Stimulated activated CD8-positive, alpha-beta memory T cell treated with anti-CD3 and anti-CD28 coated beads, Interleukin-12 subunit alpha, Interleukin-12 subunit beta, amount 100 ng/mL, for 24 hours (primary cell): ENCODE data around the gene RNGTT.

Experiments
- DNase-seq: peaks from one replicate; pipeline ENCODE4 v3.0.0-alpha.2; 2020; ENCODE audit errors: extremely low read depth

Gene RNGTT

DNA sequence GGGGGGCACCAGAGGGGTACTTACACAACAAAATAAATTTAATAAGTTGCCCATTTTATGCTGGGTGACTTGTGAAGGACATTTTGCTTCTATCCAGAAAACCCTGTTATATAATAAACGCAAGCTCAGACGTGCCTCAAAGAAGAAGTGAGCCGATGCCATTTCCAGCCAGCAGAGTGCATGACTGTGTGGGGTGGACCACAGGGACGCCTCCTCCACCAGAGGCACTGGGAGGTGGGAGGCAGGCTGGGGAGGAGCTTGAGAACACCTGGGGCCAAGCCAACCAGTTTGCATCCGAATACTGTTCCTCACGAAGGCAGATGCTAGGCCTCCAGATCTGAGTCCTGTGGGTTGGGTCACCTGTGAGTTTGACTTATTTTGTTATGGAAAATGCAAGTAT lies 363.8 kb downstream of the RNGTT start:
- no peak for DNase-seq

DNA sequence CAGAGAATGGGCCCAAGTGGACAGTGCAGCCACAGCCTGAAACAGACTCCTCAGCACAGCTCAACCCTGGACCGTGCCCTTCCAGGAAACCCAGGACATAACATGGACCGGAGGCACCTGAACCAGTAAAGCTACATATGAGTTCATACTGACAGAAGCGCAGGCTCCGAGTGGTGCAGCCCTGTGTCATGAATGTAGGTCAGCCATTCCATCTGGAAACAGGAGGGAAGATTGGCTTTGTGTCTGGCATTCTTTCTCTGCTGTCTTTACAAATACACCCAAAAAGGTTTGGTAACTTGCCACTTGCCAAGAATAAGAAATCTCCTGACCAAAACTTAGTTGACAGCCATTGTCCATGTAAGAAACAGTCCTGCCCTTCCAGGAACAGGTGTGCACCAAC lies 366.6 kb downstream of the RNGTT start:
- DNase-seq: no peak

DNA sequence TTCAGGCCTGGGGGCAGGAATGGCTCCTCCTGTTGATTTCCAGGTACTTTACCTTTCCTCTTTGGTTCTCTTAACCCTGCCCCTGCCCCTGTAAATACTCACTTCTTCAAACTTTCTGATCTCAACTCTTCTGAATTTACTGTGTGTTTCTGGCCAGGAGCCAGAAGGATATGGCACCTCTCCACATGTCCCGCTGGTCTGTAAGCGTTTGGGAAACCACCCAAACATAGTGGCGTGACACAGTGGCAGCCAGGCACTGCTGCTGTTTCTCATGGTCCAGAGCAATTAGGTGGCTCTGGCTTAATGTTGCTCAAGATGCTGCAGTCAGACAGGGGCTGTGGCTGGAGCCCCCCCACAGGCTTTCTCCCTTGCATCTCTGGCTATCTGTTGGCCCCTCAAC lies 374.5 kb downstream of the RNGTT start:
- no peak for DNase-seq

DNA sequence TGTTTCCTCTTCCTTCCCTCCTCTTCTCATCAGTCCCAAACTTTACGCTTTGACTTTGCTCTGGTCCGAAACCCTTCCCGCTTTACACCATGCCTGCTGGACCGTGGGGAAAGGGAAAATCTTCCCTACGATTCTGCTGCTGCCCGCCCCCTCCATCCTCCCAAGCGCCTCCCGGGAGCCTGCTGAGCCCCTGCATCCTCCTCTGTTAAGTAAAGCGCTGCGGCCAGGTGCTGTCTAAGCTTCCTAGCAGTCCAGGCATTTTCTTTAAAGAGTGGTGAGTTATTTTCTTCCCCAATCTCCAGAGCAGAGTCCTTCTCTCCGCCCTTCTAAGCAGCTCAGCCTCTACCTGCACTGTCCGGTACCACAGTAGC lies 376.3 kb downstream of the RNGTT start:
- DNase-seq: no peak

DNA sequence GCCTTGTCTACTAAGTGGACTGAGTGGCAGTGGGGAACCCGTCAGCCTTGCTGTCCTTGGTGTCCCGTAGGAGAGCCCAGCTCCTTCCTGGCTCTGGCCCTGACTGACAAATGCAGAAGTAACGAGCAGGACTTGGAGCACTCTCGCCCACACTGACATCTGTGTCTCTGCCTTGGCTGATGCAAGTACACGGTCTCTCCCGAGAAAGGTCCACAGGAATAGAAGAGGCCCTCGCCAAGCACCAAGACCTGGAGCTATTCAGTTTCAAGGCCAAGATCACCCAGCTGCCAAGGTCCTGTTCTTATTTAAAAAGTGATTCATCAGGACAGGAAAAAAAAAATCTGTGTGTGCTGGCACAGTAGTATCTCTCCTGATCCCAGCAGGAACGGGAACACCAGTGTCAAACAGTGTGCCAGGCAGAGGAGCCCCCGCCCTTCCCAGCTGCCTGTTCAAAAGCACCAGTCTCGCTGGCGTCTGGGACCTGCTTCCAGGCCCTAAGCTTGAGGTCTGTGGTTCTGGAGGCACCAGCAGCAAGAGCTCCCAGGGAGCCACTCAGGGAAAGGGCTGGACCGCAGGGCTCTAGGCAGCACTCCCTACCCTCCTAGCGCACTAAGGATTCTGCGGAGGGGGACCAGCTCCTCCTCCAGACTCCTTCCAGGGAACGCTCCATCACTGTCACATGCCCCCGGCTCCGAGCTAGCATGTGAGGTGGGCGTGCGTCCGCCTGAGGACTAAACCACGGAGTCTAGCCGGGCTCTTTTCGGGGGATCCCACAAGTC lies 376.9 kb downstream of the RNGTT start:
- no peak for DNase-seq

DNA sequence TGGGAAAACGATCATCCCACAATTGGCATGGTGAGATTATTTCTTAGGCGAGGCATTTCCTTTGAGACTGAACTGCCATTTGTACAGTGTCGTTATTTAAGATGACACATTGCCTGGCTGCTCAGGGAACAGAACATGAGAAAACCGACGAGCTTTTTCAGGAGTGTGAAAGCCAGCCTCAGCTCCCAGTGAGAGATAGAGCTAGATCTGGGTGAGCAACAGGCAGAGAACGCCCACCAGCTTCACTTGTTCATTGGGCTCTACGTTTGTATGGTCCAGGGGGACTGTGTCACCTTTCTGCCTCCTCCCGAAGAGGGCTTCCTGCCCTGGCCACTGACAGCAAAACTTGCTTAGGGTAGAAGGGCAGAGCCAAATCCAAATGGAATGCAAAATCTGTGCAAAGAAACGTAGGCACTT lies 378.1 kb downstream of the RNGTT start:
- DNase-seq: no peak

DNA sequence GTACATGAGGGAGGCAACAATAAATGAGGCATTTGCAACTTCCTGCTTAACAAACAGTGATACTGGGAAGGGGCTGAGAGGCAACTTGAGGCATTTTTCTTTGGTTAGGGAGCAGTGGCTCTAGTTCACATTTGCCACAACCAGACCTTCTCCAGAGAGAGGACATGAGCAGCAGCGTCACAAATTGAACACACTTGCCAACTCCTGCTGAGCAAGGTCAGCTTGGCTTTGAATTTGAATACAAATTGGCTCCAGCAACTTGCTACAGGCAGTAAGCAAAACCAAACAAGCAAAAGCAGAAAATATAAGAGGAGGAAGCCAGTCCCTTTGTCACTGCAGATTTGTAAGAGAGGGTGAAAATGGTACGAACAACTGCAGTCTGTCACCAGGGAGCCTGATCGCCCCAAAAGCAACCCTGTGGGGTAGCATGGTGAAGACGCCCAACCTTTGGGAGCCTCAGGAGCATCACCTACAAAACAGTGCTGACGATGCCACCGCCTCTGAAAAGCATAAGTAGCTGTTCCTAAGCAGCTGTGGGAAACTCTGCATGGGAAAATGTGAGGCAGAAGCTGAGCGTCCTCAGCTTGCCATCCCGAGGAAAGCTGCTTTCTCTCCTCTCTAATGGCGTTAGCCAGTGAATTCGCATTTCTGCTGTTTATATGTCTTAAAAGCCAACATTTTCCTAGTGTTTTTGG lies 378.7 kb downstream of the RNGTT start:
- DNase-seq: no peak

DNA sequence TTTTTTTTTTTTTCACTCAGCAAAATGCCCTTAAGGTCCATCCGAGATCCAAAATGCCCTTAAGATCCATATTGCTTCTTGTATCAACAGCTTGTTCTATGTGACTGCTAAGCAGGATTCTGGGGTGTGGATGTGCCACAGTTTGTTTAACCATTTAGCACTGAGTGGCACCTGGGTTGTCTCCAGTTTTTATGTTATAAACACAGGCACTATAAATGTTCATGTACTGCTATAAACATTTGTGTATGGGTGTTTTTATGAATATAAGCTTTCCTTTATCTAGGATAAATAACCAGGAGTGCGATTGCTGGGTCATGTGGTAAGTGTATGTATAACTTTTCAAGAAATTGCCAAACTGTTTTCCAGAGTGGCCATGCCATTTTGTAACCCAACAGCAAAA lies 386.0 kb downstream of the RNGTT start:
- no peak for DNase-seq

DNA sequence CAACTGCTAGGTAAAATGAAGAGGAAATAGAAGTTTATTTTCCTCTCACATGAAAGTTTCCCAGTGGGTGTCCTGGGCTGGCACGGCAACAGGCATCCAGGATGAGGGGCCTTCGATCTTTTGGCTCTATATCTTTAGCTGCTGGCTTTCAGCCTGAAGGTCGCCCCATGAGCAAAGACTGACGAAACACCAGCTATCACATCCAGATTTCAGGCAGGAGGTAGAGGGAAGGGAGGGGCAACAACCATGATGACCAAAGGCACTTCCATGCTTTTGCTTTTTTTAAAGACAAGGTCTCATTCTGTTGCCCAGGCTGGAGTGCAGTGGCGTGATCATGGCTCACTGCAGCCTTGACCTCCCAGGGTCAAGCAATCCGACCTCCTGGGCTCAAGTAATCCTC lies 387.9 kb downstream of the RNGTT start:
- DNase-seq: no peak

DNA sequence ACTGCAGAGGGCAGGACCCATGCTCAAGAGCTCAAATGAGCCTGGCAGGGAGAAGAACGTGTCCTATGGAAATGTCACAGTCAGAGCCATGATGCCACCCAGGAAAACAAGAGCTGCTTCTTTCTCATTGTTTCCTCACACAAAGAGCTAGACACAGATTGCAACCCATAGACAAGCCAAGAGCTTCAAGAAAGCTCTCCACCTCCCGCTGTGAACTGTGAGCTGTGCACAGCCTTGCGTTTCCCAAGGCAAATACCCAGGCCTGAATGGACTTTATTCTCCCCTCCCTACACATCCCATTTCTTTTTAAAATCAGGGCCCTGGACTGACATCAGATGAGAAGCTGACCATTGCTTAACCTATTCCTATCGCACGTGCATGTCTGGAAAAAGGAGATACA lies 388.8 kb downstream of the RNGTT start:
- no peak for DNase-seq

DNA sequence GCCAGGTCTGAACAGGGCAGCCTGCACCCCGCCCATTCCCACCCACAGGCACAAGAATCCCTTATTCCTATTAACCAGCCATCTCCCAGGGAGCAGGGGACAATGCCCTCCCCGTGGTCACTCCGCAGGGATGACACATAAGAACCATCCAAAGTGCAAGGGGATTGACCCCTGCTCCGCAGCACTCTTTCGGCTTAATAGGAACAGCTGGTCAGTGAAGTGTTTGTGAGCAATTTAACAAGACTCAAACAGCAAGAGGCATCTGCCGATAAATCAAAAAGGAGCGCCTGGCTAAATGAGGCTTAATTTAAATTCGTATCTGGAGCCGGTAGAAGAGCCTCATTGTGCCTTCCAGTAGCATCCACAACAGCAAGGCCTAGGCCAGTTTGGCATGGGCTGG lies 389.4 kb downstream of the RNGTT start:
- no peak for DNase-seq

DNA sequence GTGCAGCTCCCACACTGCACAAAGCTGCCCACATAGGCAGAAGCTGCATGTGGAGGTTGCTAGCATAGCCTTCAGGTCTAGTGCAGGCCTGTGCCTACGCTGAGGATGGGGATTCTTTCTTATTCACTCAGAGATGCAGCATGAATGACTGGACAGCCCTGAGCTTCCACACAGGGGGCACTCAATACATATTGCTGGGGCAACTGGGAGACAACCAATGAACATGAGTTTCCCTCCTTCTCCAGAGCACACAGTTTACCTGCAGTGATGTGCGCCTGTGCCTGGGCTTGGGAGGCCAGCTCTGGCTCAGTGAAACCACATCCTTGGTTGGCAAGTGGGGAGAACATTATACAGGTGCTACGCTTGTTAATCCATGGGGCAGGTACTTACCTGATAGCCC lies 389.9 kb downstream of the RNGTT start:
- DNase-seq: no peak

DNA sequence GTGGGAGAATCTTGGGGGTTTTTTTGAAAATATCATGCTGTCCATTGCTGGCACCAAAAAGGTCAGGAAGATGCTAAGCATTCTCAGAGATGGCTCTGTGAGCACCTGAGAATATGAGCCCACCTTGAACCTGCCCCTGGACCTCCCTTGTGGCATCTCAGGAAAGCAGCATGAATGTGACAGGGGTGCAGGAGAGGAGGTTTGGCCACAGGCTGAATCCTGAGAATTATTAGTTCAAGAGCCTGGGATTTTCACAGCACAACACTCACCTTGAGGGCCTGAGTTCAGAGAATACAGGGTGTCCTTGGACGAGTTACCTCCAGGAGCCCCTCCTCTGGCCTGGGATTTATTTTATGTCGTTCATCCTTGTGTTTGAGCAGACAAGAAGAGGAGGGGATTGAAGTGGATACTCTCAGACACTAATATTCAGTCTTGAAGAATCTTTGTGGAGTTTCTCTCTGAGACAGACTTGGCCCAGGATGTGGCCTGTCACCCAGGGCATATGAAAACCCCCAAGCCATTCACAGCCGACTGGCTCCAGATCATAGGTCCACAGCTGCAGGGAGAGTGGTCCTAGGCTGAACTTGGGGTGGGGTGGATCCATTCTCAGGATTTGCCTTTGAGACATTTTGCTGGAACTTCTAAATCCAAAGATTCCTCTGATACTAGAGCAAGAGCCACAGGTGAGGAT lies 390.8 kb downstream of the RNGTT start:
- no peak for DNase-seq

DNA sequence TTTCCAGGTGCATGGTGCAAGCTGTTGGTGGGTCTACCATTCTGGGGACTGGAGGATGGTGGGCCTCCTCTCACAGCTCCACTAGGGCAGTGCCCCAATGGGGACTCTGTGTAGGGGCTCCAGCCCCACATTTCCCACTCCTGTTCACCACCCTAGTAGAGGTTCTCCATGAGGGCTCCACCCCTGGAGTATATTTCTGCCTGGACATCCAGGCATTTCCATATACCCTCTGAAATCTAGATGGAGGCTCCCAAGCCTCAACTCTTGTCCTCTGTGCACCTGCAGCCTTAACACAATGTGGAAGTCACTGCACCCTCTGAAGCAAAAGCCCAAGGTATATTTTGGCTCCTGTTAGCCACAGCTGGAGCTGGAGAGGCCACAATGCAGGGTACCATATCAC lies 393.5 kb downstream of the RNGTT start:
- no peak for DNase-seq

DNA sequence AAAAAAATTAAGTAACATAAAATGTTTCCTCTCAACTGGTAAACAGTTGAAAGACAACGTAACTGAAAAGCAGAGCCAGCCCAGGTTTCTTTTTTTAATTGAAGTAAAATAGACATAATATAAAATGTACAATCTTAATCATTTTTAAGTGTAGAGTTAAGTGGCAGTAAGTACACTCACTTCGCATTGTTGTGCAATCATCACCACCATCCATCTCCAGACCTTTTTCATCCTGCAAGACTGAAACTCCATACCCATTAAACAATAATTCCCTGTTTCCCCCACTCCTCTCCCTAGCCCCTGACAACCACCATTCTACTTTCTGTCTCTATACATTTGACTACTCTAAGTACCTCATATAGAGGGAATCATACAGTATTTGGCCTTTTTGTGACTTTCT lies 395.7 kb downstream of the RNGTT start:
- no peak for DNase-seq

DNA sequence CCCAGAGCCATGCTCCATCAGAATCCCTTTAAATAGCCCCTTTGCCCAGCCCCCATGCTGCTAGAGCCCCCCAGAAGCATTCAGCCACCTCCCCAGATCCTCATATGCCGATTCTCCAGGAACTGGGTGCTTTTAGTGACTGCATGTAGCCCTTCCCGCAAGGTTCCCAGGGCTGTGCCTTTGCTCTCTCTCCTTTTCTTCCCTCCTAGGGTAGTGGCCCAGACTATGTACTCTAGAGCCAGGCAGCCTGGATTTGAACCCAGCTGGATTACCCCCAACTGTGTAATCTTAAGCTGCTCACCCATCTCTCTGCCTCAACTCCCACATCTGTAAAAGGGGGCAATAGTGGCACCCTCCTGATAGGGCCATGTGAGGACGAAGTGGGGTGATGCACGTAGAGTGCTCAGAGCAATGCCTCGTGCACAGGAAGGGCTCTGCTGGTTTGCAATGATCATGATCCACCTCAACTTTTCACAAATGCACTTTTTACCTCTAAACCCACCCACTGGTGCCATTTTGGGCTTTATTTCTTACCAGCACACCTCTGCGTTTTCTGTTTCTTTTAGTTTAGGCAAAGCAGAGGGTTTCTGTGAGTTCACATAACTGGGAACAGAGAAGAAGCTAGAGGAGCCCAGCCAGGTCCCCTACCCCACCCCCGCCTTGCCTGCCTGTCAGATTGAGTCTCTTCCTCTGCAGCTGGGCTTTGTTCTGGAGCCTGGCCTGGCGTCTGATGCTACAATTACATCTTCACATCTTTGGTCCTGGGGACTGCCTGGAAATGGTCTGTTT lies 396.5 kb downstream of the RNGTT start:
- no peak for DNase-seq

DNA sequence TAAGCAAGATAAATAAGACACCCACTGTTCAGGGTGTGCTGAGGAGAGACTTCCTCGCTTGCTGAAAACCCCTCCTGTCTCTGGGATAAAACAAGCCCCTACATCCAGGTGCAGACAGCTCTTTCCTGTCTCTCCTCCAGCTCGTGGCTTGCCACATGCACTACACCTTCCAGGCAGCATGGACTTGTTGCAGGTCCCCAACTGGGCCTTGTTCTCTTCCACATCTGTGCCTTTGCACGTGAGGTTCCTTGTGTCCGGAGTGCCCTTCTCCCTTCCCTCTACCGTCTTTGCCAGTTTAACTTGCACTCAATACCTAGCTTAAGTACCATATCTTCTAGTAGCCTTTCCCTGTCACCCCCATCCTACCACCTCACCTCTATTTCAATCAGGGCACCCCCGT lies 397.6 kb downstream of the RNGTT start:
- DNase-seq: no peak

DNA sequence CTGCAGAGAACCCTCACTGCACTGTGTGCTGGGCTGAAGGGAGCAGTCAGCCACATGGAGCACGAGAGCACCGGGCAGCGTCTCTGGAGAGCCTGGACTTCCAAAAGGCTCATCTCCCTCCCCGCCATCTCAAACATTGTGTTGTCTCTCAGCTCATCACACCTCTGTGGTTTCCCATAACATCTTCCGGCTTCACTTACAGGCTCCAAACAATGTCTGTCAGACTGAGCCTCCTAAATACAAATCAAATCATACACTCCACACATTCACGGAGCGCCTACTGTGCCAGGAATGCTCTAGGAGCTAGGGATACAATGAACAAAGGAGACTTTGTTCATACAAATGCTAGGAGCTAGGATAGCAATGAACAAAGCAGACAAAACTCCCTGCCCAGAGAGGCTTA lies 398.0 kb downstream of the RNGTT start:
- DNase-seq: no peak

DNA sequence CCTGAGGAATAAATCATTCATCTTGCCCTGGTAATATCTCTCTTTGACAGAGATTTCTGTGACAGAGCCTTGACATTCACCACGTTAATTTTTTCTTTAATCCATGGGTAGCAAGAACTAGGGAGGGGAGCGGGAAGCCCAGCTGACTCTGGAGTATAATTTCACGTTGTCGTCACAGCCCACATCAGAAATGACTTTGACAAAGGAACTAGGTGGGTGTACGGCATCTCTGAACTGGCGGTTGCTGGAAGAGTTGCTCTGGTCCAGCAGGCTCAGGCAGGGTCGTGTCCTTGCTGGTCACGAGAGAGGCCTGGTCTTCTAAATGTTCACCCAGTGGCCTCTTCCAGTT lies 400.2 kb downstream of the RNGTT start:
- no peak for DNase-seq

DNA sequence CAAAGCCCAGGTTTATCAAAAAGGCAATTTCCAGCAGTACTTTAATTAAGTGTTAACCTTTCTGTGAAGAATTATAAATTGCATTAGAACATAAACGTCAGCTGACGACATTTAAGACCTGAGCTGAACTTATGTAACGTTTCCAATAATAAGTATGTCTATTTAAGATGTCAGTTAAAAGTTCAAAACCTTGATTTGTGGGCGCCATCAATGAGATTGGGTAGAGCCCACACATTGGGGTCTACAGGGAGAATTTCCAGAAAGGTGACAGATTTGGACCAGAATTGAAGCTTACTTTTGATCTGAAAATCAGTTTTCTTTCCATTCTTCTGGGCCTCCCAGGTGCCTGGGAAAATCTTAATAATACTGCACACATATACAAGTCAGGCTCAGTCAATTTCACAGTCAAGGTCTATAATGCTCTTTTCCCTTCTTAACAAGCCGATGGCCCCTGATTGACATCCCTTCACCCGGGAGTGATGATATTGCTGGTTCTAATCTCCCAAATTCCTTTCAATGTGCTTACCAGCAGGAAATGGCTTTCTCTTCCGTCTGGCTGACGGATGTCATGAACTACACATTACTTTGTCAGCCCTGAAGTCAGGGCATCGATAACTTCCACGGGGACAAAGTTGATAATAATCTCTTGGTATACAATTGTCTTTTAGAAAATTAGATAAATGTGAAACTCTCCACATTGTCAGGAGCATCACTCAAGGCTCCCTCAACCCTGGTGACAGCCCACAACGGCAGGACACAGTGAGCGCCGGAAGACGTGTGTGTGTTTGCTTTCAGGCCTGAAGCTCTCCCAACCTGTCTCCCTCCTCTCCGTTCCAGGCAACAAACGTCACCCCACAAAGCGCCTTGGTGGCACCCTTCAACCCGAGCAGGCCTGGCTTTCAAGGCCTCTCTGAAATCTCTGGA lies 400.8 kb downstream of the RNGTT start:
- no peak for DNase-seq

DNA sequence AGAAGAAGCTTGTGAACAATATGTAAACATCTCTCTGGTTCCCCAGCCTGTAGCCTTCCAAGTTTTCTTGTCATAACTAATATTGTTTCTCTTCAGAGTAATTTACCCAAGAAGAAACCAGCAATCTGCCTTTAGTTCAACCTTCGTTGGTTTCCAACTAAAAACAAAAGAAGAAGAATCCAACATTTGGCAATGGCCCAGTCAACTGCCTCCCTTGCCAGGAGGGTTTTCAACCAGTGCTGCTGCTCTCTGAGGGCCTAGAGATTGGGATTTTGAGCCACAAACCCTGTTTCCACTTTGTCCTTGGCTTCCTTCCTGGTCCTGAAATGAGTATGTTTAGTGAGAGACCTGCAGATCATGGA lies 401.5 kb downstream of the RNGTT start:
- DNase-seq: no peak
